GM13977 (cell line): ENCODE measurements around the gene TRIM28.

Source experiments
- DNase-seq: peaks from one replicate; pipeline ENCODE4 v3.0.0; 2012; ENCODE audit warnings: low spot score
- in situ Hi-C: fragments of 300-500 bp; cut with MboI; formaldehyde crosslinking; loops from one replicate; pipeline ENCODE4 v1.12.0; 2022; ENCODE audit warnings: low sequenced_read_pairs, low pct_unique_long_range_greater_than_20kb, mixed read lengths, inconsistent platforms; ENCODE audit not compliant: unreplicated experiment
- TF ChIP-seq, protein P1 (sequence below): IDR thresholded peaks from 2 replicates; pipeline ENCODE4 v1.5.1; 2012; ENCODE audit warnings: mild to moderate bottlenecking, control low read depth; ENCODE audit not compliant: insufficient read depth; ENCODE audit errors: extremely low read depth, missing control alignments

TRIM28 gene

DNA sequence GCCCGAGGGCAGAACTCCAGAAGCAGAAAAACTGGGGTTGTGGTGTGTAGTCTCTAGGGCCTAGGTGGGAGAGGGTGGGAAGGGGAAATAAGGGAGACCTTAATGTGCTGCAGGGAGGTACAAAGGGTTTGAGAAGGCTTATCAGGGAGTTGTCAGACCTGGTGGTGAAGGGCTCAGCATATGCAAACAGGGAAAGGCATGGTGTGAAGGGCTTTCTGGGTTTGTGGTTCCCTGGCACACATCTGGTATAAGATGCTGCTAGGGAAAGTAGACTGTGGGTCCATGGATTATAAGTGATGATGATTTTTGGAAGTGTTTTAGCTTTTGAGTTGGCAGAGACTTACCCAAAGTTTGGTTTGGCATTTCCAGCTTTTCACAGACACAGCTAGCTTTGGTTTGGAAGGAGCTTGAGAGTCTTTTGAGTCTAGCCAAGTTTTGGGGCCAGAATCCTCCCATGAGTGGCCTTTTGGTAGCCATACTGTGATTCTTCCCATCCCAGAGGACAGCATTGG is 2.2 kb downstream of the TRIM28 start:
- TF ChIP-seq, protein P1, sequence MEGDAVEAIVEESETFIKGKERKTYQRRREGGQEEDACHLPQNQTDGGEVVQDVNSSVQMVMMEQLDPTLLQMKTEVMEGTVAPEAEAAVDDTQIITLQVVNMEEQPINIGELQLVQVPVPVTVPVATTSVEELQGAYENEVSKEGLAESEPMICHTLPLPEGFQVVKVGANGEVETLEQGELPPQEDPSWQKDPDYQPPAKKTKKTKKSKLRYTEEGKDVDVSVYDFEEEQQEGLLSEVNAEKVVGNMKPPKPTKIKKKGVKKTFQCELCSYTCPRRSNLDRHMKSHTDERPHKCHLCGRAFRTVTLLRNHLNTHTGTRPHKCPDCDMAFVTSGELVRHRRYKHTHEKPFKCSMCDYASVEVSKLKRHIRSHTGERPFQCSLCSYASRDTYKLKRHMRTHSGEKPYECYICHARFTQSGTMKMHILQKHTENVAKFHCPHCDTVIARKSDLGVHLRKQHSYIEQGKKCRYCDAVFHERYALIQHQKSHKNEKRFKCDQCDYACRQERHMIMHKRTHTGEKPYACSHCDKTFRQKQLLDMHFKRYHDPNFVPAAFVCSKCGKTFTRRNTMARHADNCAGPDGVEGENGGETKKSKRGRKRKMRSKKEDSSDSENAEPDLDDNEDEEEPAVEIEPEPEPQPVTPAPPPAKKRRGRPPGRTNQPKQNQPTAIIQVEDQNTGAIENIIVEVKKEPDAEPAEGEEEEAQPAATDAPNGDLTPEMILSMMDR, result no peak
- in situ Hi-C loops, result no loop called here

DNA sequence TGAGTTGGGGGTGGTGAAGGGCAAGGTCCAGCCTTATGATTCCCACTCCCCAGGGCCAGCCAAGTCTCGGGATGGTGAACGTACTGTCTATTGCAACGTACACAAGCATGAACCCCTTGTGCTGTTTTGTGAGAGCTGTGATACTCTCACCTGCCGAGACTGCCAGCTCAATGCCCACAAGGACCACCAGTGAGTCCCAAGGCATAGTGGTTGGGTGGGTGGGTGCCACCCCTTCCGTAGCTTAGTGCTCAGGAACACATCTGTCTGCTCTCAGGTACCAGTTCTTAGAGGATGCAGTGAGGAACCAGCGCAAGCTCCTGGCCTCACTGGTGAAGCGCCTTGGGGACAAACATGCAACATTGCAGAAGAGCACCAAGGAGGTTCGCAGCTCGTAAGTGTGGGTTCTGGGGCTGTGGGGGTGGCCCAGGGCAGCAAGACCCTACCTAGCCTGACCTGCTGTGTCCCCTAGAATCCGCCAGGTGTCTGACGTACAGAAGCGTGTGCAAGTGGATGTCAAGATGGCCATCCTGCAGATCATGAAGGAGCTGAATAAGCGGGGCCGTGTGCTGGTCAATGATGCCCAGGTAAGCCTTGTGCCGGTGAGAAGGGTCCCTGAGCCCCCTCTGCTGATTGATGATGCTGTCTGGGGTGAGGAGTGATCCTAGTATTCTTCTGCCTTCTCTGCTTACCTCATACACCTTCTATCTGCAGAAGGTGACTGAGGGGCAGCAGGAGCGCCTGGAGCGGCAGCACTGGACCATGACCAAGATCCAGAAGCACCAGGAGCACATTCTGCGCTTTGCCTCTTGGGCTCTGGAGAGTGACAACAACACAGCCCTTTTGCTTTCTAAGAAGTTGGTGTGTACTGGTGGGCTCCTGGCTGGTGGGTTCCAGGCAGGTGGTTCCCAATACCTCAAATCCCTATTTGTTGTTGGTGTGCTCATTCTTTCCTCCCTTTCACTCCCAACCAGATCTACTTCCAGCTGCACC is 3.8 kb downstream of the TRIM28 start:
- no peak for DNase-seq
- TF ChIP-seq, protein P1, result no peak
- in situ Hi-C loops, result no loop called here

More for the DNA sequence above, 2.2 kb downstream of the TRIM28 start:
- no peak for DNase-seq

DNA sequence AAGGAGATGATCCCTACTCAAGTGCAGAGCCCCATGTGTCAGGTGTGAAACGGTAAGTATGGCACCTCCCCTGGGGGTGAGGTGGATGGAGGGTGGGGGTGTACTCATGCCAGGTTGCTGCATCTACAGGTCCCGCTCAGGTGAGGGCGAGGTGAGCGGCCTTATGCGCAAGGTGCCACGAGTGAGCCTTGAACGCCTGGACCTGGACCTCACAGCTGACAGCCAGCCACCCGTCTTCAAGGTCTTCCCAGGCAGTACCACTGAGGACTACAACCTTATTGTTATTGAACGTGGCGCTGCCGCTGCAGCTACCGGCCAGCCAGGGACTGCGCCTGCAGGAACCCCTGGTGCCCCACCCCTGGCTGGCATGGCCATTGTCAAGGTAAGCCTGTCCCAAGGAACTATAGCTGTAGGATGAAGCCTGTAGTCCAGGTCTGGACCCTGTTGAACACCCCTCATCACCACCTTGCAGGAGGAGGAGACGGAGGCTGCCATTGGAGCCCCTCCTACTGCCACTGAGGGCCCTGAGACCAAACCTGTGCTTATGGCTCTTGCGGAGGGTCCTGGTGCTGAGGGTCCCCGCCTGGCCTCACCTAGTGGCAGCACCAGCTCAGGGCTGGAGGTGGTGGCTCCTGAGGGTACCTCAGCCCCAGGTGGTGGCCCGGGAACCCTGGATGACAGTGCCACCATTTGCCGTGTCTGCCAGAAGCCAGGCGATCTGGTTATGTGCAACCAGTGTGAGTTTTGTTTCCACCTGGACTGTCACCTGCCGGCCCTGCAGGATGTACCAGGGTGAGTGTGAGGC is 5.2 kb downstream of the TRIM28 start:
- TF ChIP-seq, protein P1, result no peak
- DNase-seq, result no peak
- in situ Hi-C loops, result no loop called here

DNA sequence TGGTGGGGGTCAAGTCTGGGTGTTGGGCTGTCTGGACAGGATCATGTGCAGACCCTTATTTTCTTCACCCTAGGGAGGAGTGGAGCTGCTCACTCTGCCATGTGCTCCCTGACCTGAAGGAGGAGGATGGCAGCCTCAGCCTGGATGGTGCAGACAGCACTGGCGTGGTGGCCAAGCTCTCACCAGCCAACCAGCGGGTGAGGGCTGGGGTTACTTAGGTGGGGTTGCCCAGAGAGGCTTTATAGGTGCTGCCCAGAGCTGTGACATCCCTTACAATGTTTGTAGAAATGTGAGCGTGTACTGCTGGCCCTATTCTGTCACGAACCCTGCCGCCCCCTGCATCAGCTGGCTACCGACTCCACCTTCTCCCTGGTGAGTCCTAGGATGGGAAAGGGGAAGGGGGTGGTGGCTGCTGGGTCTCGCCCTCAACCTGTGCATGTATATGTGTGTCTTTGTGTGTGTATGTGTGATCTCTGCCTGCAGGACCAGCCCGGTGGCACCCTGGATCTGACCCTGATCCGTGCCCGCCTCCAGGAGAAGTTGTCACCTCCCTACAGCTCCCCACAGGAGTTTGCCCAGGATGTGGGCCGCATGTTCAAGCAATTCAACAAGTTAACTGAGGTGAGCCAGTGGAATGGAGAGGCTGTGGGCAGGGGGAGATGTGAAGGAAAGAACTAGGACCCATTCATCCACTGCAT is 5.9 kb downstream of the TRIM28 start:
- TF ChIP-seq, protein P1, result no peak
- DNase-seq, result no peak
- in situ Hi-C loops, result no loop called here

DNA sequence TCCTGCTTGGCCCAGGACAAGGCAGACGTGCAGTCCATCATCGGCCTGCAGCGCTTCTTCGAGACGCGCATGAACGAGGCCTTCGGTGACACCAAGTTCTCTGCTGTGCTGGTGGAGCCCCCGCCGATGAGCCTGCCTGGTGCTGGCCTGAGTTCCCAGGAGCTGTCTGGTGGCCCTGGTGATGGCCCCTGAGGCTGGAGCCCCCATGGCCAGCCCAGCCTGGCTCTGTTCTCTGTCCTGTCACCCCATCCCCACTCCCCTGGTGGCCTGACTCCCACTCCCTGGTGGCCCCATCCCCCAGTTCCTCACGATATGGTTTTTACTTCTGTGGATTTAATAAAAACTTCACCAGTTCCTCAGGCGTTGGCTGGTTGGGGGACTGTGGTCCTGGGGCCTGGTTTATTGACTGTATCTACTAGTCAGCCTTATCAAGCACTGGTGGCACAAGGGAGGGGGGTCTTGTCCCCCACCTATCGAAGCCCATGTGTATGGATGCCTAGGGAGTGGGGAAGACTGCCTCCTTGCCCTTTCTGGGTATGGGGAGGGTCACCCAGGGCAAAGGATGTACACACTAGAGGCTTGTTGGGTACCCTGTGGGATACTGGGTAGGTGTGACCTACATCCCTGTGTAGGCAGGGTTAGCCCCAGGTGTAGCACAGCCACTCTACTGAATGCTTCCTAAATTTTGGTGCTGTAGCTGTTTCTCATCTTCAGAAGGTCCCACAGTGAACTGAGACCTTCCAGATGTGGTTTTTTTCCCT is 6.7 kb downstream of the TRIM28 start:
- in situ Hi-C loops, result no loop called here
- TF ChIP-seq, protein P1, result no peak
- DNase-seq, result no peak
